ENCODE measurements around the gene URB1. TPM values are rescaled to one million over a fixed set of nuclear protein-coding genes. Genes with fewer than 3 reads are reported as not detected.

The URB1 gene
- polyA plus RNA-seq, 1 donor (not counting 4 experiments of a cell fraction or from before 2014, with no cell fraction given), result 9.0 TPM

- H2AFZ ChIP-seq (ENCODE audit: control insufficient read depth, low read length), result no peak overlapping the region
- H3K9me1 ChIP-seq (ENCODE audit: control insufficient read depth, extremely low read depth, insufficient read depth, low read length), result no peaks in the 10 kb centered on the region
- no peaks in the 10 kb centered on the region for H3K79me2 ChIP-seq (ENCODE audit: control insufficient read depth, insufficient read depth, low read length)
- peaks cover 45 to 65% of the 10 kb centered on the region in 2 experiments for H3K36me3 ChIP-seq (ENCODE audit: control insufficient read depth in 2 of 2, extremely low read depth in 1 of 2, insufficient read depth in 2 of 2, low read length in 2 of 2)
- peaks cover 3% of the 10 kb centered on the region for H3K4me1 ChIP-seq (ENCODE audit: control insufficient read depth, extremely low read depth, insufficient read depth, low read length)
- H3K4me3 ChIP-seq (ENCODE audit: control insufficient read depth in 2 of 3, extremely low read depth in 1 of 3, insufficient read depth in 2 of 3, low read depth in 1 of 3, low read length in 3 of 3), result no peak overlapping the region
- H3K27ac ChIP-seq (ENCODE audit: control insufficient read depth, insufficient read depth, low read length), result no peak overlapping the region
- H3K4me2 ChIP-seq (ENCODE audit: control insufficient read depth, extremely low read depth, insufficient read depth, low read depth, low read length), result no peak overlapping the region
- TF ChIP-seq, protein P1, sequence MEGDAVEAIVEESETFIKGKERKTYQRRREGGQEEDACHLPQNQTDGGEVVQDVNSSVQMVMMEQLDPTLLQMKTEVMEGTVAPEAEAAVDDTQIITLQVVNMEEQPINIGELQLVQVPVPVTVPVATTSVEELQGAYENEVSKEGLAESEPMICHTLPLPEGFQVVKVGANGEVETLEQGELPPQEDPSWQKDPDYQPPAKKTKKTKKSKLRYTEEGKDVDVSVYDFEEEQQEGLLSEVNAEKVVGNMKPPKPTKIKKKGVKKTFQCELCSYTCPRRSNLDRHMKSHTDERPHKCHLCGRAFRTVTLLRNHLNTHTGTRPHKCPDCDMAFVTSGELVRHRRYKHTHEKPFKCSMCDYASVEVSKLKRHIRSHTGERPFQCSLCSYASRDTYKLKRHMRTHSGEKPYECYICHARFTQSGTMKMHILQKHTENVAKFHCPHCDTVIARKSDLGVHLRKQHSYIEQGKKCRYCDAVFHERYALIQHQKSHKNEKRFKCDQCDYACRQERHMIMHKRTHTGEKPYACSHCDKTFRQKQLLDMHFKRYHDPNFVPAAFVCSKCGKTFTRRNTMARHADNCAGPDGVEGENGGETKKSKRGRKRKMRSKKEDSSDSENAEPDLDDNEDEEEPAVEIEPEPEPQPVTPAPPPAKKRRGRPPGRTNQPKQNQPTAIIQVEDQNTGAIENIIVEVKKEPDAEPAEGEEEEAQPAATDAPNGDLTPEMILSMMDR (optimal IDR thresholded peaks at IDR 0.05 in 1 of 3, IDR thresholded peaks at IDR 0.05 in 1 of 3, conservative IDR thresholded peaks at IDR 0.05 in 1 of 3; ENCODE audit: extremely low read depth in 1 of 3, insufficient read depth in 2 of 3, low read length in 3 of 3), result no peak
- TF ChIP-seq EZH2 (IDR thresholded peaks at IDR 0.05; ENCODE audit: low read length), result no peak
- dilution Hi-C loops (cut with MboI; ENCODE audit: extremely low pct_ligation_motif_present, low sequenced_read_pairs), result no loop called here
- H4K20me1 ChIP-seq (ENCODE audit: control insufficient read depth, extremely low read depth, insufficient read depth, low read length), result peaks cover 4% of the 10 kb centered on the region
- H3K27me3 ChIP-seq (ENCODE audit: control insufficient read depth, extremely low read depth, insufficient read depth, low read length), result no peaks in the 10 kb centered on the region
- FAIRE-seq, result no peak
- no peak overlapping the region for H3K9ac ChIP-seq (ENCODE audit: control insufficient read depth, extremely low read depth, insufficient read depth, low read length)
- DNase-seq (ENCODE audit: low read depth, low spot score), result no peak
- H3K9me3 ChIP-seq (ENCODE audit: control insufficient read depth, low read depth, low read length), result no peaks in the 10 kb centered on the region
Observed at GRCh38 chr21:32335601-32336575, 56.9 kb downstream of the URB1 start.

- Histone ChIP-seq H3K9me1 (ENCODE audit: control insufficient read depth, extremely low read depth, insufficient read depth, low read length) (no peaks in the 10 kb centered on the region), H3K9ac (ENCODE audit: control insufficient read depth, extremely low read depth, insufficient read depth, low read length) (no peak overlapping the region), H3K79me2 (ENCODE audit: control insufficient read depth, insufficient read depth, low read length) (no peaks in the 10 kb centered on the region), H2AFZ (ENCODE audit: control insufficient read depth, low read length) (no peak overlapping the region), H3K27me3 (ENCODE audit: control insufficient read depth, extremely low read depth, insufficient read depth, low read length) (no peaks in the 10 kb centered on the region), H4K20me1 (ENCODE audit: control insufficient read depth, extremely low read depth, insufficient read depth, low read length) (peaks cover 4% of the 10 kb centered on the region), H3K27ac (ENCODE audit: control insufficient read depth, insufficient read depth, low read length) (no peak overlapping the region), H3K9me3 (ENCODE audit: control insufficient read depth, low read depth, low read length) (no peaks in the 10 kb centered on the region), H3K36me3 (ENCODE audit: control insufficient read depth in 2 of 2, extremely low read depth in 1 of 2, insufficient read depth in 2 of 2, low read length in 2 of 2) (peaks cover 47 to 71% of the 10 kb centered on the region in 2 experiments), H3K4me2 (ENCODE audit: control insufficient read depth, extremely low read depth, insufficient read depth, low read depth, low read length) (no peak overlapping the region), H3K4me1 (ENCODE audit: control insufficient read depth, extremely low read depth, insufficient read depth, low read length) (peaks cover 3% of the 10 kb centered on the region), H3K4me3 (ENCODE audit: control insufficient read depth in 2 of 3, extremely low read depth in 1 of 3, insufficient read depth in 2 of 3, low read depth in 1 of 3, low read length in 3 of 3) (no peak overlapping the region)
- no peak for TF ChIP-seq EZH2 (IDR thresholded peaks at IDR 0.05; ENCODE audit: low read length)
- TF ChIP-seq, protein P1 (optimal IDR thresholded peaks at IDR 0.05 in 1 of 3, IDR thresholded peaks at IDR 0.05 in 1 of 3, conservative IDR thresholded peaks at IDR 0.05 in 1 of 3; ENCODE audit: extremely low read depth in 1 of 3, insufficient read depth in 2 of 3, low read length in 3 of 3), result no peak
- DNase-seq (ENCODE audit: low read depth, low spot score) (no peak), FAIRE-seq (no peak)
- dilution Hi-C loops (cut with MboI; ENCODE audit: extremely low pct_ligation_motif_present, low sequenced_read_pairs), result no loop called here
Observed at GRCh38 chr21:32334980-32335531, 57.8 kb downstream of the URB1 start.

Data from keratinocyte (primary cell).